ENCODE data around the gene FAM47E. TPM values are rescaled to one million over a fixed set of nuclear protein-coding genes. Genes with fewer than 3 reads are reported as not detected.

FAM47E gene
- total and polyA plus RNA-seq, 2 experiments from 2014 or later = not detected

DNA sequence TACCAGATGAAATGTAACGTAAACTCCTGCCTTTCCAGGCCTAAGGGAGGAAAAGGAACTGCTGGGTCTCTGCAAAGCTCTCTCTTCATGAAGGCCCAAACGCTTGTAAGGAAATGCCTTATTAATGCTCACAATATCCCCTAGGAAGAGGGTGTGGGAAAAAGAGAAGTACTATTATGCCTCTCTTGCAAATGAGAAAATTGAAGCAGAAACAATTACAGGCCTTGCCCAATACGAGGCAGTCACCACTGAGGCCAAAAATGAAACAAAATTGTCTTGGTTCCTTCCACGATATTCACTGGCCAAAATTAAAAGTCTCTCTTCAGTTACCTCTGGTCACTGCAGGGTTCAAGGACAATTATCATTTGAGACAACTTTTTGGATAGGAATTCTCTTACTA lies 41.1 kb upstream of the FAM47E start:
- H3K4me1 ChIP-seq (ENCODE audit: insufficient read depth) = peaks cover 69% of the 10 kb centered on the region

DNA sequence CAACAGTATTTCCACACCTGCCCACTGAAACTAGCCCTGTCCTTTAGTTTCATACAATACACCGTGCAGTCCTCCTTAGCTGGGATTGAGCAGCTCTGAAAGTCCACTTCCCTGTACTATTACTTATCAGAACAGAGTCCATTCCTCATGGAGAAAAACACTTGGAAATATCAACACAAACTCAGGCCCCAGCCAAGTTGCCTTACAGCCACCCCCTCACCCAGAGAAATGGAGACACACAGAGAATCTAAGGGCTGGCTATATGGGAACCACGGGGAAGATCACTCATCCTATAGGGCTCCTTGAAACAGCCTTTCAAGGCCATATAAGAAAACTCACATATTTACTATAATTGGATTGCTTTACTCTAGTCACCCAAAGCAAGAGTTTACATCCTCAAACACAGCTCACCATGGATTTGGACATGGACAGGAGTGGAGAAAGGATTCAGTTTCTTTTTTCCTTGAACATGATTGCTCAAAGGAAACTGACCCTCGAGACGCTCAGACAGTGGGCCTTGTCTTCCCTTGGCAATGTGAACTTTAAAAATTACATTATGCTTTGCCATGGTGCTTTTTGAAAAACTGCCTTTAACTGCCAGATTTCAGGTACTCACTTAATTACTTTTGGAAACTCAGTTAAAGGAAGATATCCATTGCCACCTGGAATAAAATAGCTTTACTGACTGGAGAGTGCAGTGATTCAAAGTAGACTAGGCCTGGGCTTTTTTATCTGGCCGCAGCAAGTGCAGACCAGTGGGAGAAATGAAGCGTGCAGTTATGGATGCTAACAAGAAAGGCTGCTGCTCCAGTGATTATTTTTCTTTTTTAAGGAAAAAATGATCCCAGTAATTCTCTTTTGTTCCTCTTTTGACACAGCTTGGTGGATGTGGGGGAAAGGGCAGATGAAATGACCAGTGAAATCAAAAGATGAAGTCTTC lies 39.5 kb upstream of the FAM47E start:
- peaks cover 46% of the 10 kb centered on the region for H3F3A ChIP-seq (ENCODE audit: insufficient read depth)
- H3K4me3 ChIP-seq = peak overlapping the region; percentile 86
- no peaks in the 10 kb centered on the region for H3K9me3 ChIP-seq (ENCODE audit: low read depth)
- H3K27me3 ChIP-seq (replicated peaks; ENCODE audit: insufficient read depth) = no peaks in the 10 kb centered on the region
- WGBS, 2 experiments (ENCODE audit: low coverage in 1 of 2, low lambda C conversion rate in 2 of 2, missing lambda C conversion rate in 2 of 2) = 45 to 49% methylated on average over 6 of the region's 6 CpGs
- H3K4me2 ChIP-seq (ENCODE audit: unreplicated experiment) = peak overlapping the region; percentile 97
- peak overlapping the region; percentile 94 for H3K27ac ChIP-seq
- peaks cover 61% of the 10 kb centered on the region for H3K79me2 ChIP-seq (ENCODE audit: insufficient read depth)
- TF ChIP-seq EZH2 (IDR thresholded peaks at IDR 0.05; ENCODE audit: insufficient read depth, poor library complexity, severe bottlenecking) = no peak
- TF ChIP-seq EZH2phosphoT487 (IDR thresholded peaks at IDR 0.05; ENCODE audit: insufficient read depth, low read depth) = no peak
- peaks cover 55% of the 10 kb centered on the region for H3K4me1 ChIP-seq (ENCODE audit: insufficient read depth)
- H3K9ac ChIP-seq = peak overlapping the region; percentile 93
- H3K9me2 ChIP-seq (ENCODE audit: insufficient read depth) = no peaks in the 10 kb centered on the region
- no peaks in the 10 kb centered on the region for H4K20me1 ChIP-seq (ENCODE audit: insufficient read depth)
- H3K36me3 ChIP-seq (ENCODE audit: low read depth) = no peaks in the 10 kb centered on the region
- in situ Hi-C loops (cut with MboI) = no loop called here
- peak; percentile 48 for DNase-seq
- H2AFZ ChIP-seq = peak overlapping the region; percentile 96; the same call in 1 of the 2 replicates

More for the DNA sequence above, 41.1 kb upstream of the FAM47E start:
- Histone ChIP-seq H2AFZ (no peak overlapping the region), H3K9me3 (ENCODE audit: low read depth) (no peaks in the 10 kb centered on the region), H3F3A (ENCODE audit: insufficient read depth) (peaks cover 59% of the 10 kb centered on the region), H3K4me2 (ENCODE audit: unreplicated experiment) (peak overlapping the region; percentile 97), H3K9me2 (ENCODE audit: insufficient read depth) (no peaks in the 10 kb centered on the region), H3K79me2 (ENCODE audit: insufficient read depth) (peaks cover 77% of the 10 kb centered on the region), H4K20me1 (ENCODE audit: insufficient read depth) (no peaks in the 10 kb centered on the region), H3K9ac (peak overlapping the region; percentile 93; the same call in 1 of the 2 replicates), H3K27me3 (replicated peaks; ENCODE audit: insufficient read depth) (no peaks in the 10 kb centered on the region), H3K27ac (peak overlapping the region; percentile 3; the same call in 1 of the 2 replicates), H3K36me3 (ENCODE audit: low read depth) (no peaks in the 10 kb centered on the region), H3K4me3 (peak overlapping the region; percentile 86)
- peak; percentile 44 for DNase-seq
- TF ChIP-seq EZH2 (IDR thresholded peaks at IDR 0.05; ENCODE audit: insufficient read depth, poor library complexity, severe bottlenecking) = no peak
- TF ChIP-seq EZH2phosphoT487 (IDR thresholded peaks at IDR 0.05; ENCODE audit: insufficient read depth, low read depth) = no peak
- WGBS, 2 experiments (ENCODE audit: low coverage in 1 of 2, low lambda C conversion rate in 2 of 2, missing lambda C conversion rate in 2 of 2) = 50 to 58% methylated on average over 4 of the region's 4 CpGs
- in situ Hi-C loops (cut with MboI) = no loop called here

GRCh38 chr4:76212851-76213414 lies 38.6 kb upstream of the FAM47E start:
- peak; percentile 61 for DNase-seq
- Histone ChIP-seq H4K20me1 (ENCODE audit: insufficient read depth) (no peaks in the 10 kb centered on the region), H3K27ac (peak overlapping the region; percentile 94), H3K4me3 (peak overlapping the region; percentile 86), H3K9ac (peak overlapping the region; percentile 93), H3F3A (ENCODE audit: insufficient read depth) (peaks cover 37% of the 10 kb centered on the region), H3K4me1 (ENCODE audit: insufficient read depth) (peaks cover 46% of the 10 kb centered on the region), H3K9me2 (ENCODE audit: insufficient read depth) (no peaks in the 10 kb centered on the region), H3K36me3 (ENCODE audit: low read depth) (no peaks in the 10 kb centered on the region), H2AFZ (peak overlapping the region; percentile 96), H3K9me3 (ENCODE audit: low read depth) (no peaks in the 10 kb centered on the region), H3K27me3 (replicated peaks; ENCODE audit: insufficient read depth) (no peaks in the 10 kb centered on the region), H3K4me2 (ENCODE audit: unreplicated experiment) (peak overlapping the region; percentile 97), H3K79me2 (ENCODE audit: insufficient read depth) (peaks cover 52% of the 10 kb centered on the region)
- in situ Hi-C loops (cut with MboI) = no loop called here
- TF ChIP-seq EZH2 (IDR thresholded peaks at IDR 0.05; ENCODE audit: insufficient read depth, poor library complexity, severe bottlenecking) (no peak), EZH2phosphoT487 (IDR thresholded peaks at IDR 0.05; ENCODE audit: insufficient read depth, low read depth) (no peak)
- 0% methylated on average over 14 of the region's 14 CpGs for WGBS, 2 experiments (ENCODE audit: low coverage in 1 of 2, low lambda C conversion rate in 2 of 2, missing lambda C conversion rate in 2 of 2)

- H3K9ac ChIP-seq = peak within 1 kb of the TSS; percentile 93
- H4K20me1 ChIP-seq (ENCODE audit: insufficient read depth) = no peaks in the 10 kb centered on the region
- peak within 1 kb of the TSS; percentile 94 for H3K27ac ChIP-seq
- in situ Hi-C loops (cut with MboI) = no loop called here
- H3K4me1 ChIP-seq (ENCODE audit: insufficient read depth) = peaks cover 42% of the 10 kb centered on the region
- peak within 1 kb of the TSS; percentile 96 for H2AFZ ChIP-seq
- peak within 1 kb of the TSS; percentile 97 for H3K4me2 ChIP-seq (ENCODE audit: unreplicated experiment)
- peak within 1 kb of the TSS; percentile 86 for H3K4me3 ChIP-seq
- H3K9me2 ChIP-seq (ENCODE audit: insufficient read depth) = no peaks in the 10 kb centered on the region
- WGBS, 2 experiments (ENCODE audit: low coverage in 1 of 2, low lambda C conversion rate in 2 of 2, missing lambda C conversion rate in 2 of 2) = 1 to 2% methylated on average over 44 to 73 of the region's 94 CpGs
- H3K9me3 ChIP-seq (ENCODE audit: low read depth) = no peaks in the 10 kb centered on the region
- H3F3A ChIP-seq (ENCODE audit: insufficient read depth) = peaks cover 32% of the 10 kb centered on the region
- no peaks in the 10 kb centered on the region for H3K27me3 ChIP-seq (replicated peaks; ENCODE audit: insufficient read depth)
- peak; percentile 96 for DNase-seq
- TF ChIP-seq EZH2phosphoT487 (IDR thresholded peaks at IDR 0.05; ENCODE audit: insufficient read depth, low read depth) = no peak
- TF ChIP-seq EZH2 (IDR thresholded peaks at IDR 0.05; ENCODE audit: insufficient read depth, poor library complexity, severe bottlenecking) = no peak
- H3K36me3 ChIP-seq (ENCODE audit: low read depth) = no peaks in the 10 kb centered on the region
- peaks cover 48% of the 10 kb centered on the region for H3K79me2 ChIP-seq (ENCODE audit: insufficient read depth)
Measured at GRCh38 chr4:76213415-76214176, 37.9 kb upstream of the FAM47E start, which contains the start of gene SCARB2. SCARB2 (minus strand) TSS chr4:76213824; CDS start chr4:76213543, 281 bp downstream.
